ENCODE measurements around the gene TNFRSF1A.

TNFRSF1A gene

DNA sequence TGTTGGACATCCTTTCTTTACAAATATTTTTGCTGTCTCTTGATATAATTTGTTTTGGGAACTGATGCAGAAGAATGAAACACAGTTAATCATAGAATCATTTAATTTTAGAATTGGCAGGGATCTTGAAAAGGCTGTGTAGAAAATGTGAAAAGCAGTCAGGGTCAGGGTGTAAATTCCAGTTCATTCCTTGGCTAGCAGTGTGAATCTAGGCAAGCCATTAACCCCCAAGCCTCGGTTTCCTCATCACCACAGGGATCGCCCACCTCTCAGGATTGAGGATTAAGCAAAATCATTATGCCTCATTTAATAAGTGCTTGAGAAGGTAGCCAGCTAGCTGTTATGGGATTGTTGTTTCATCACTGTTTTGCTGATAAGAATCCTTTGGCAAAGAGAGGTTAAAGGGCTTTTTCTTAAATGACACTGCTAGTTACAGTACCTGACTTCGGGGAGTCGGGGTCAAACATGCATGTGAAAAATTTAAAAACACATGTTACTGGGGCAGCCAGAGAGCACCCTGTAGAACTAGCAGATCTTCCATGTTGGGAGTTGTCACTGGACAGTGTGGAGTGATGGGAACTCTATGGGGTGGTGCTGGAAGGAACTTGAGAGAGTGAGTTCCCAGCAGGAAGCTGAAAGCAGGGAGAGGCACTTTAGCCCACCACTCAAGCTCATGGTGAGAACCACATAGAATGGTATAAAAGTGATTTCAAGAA, 10.7 kb downstream of the TNFRSF1A start:
- H3K36me3 ChIP-seq = peaks cover 85% of the 10 kb centered on the region
- H3K27ac ChIP-seq = no peak overlapping the region
- H3K4me3 ChIP-seq = no peak overlapping the region
- no peaks in the 10 kb centered on the region for H3K27me3 ChIP-seq
- H3K9ac ChIP-seq = no peak overlapping the region
- peaks cover 100% of the 10 kb centered on the region for H4K20me1 ChIP-seq
- H3K9me3 ChIP-seq = no peaks in the 10 kb centered on the region
- no peak for TF ChIP-seq Cebpa-rat (IDR thresholded peaks at IDR 0.05)
- H3K4me1 ChIP-seq = peaks cover 100% of the 10 kb centered on the region
- peak overlapping the region; percentile 70 for H3K4me2 ChIP-seq

DNA sequence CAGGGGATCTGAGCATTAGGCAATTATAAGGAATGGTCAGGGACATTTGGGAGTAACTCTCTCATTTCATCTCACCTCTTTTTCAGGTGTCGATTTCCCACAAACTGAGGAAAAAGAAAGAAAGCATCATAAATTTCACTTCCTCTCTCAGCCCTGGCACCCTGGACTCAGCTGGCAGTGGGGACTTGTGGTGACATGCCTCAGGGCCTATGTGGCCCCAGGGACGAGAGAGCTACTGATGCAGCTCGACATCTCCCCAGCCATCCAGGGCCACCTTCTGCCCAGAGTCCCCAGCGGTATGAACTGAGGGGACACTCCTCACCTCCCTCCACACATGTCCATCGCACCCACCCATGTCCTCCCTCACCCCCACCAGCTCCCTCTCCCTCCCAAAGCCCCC, 11.7 kb downstream of the TNFRSF1A start:
- H3K27ac ChIP-seq = no peak overlapping the region
- no peaks in the 10 kb centered on the region for H3K27me3 ChIP-seq
- H3K4me2 ChIP-seq = peak overlapping the region; percentile 70
- peaks cover 94% of the 10 kb centered on the region for H4K20me1 ChIP-seq
- peaks cover 100% of the 10 kb centered on the region for H3K4me1 ChIP-seq
- no peaks in the 10 kb centered on the region for H3K9me3 ChIP-seq
- TF ChIP-seq Cebpa-rat (IDR thresholded peaks at IDR 0.05) = no peak
- H3K4me3 ChIP-seq = peak overlapping the region; percentile 8; the same call in 1 of the 2 replicates
- peaks cover 82% of the 10 kb centered on the region for H3K36me3 ChIP-seq
- H3K9ac ChIP-seq = no peak overlapping the region

DNA sequence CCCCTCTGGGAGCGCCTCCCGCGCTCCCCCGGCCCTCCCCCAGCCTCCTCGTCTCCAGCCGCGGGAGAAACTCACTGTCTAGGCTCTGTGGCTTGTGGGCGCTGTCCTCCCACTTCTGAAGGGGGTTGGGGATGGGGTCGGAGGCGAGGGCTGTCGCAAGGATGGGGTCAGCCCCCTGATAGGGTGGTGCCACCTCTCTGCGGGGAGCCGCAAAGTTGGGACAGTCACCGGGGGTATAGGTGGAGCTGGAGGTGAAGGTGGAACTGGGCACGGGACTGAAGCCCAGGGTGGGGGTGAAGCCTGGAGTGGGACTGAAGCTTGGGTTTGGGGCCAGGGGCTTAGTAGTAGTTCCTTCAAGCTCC, 12.2 kb downstream of the TNFRSF1A start:
- Histone ChIP-seq H3K27me3 (no peaks in the 10 kb centered on the region), H3K36me3 (peaks cover 77% of the 10 kb centered on the region), H3K4me3 (peak overlapping the region; percentile 8), H3K4me2 (peak overlapping the region; percentile 70), H3K27ac (0 out of 2 replicates have a peak overlapping the region, but pooled peaks have one; percentile 19), H4K20me1 (peaks cover 89% of the 10 kb centered on the region), H3K4me1 (peaks cover 100% of the 10 kb centered on the region), H3K9me3 (no peaks in the 10 kb centered on the region), H3K9ac (no peak overlapping the region)
- TF ChIP-seq Cebpa-rat (IDR thresholded peaks at IDR 0.05) = no peak

DNA sequence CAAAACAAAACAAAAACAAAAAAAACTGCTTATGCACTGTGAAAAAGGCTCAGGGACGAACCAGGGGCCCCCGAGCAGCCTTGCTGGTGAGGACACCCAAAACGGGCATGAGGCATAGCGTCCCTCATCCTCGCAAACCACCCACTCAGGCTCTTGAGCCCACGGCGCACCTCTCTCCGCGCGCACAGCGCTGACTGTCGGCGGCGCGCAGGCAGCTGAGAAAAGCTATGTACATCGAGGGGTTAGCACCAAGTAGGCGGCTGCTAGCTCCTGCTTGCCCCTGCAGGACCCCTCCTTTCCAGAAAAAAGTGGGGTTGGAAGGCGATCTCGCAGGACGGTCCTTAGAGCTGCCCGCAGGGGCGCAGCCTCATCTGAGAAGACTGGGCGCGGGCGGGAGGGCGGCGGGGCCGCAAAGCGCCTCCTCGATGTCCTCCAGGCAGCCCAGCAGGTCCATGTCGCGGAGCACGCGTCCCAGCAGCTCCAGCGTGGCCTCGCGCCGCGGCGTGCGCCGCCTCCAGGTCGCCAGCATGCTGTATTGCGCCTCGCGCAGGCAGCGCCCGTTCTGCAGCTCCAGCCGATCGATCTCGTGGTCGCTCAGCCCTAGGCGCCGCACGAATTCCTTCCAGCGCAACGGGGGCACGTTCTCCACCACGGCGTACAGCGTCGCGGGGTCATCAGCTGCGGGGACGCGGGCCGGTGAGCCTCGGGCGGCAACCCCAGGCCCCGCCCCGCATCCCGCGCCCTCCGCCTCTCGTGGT, 12.8 kb downstream of the TNFRSF1A start:
- Histone ChIP-seq H3K4me3 (peak overlapping the region; percentile 8; the same call in 1 of the 2 replicates), H3K36me3 (peaks cover 71% of the 10 kb centered on the region), H4K20me1 (peaks cover 83% of the 10 kb centered on the region), H3K4me1 (peaks cover 100% of the 10 kb centered on the region), H3K27me3 (no peaks in the 10 kb centered on the region), H3K9ac (no peak overlapping the region), H3K4me2 (peak overlapping the region; percentile 70), H3K9me3 (no peaks in the 10 kb centered on the region), H3K27ac (0 out of 2 replicates have a peak overlapping the region, but pooled peaks have one; percentile 19)
- no peak for TF ChIP-seq Cebpa-rat (IDR thresholded peaks at IDR 0.05)

DNA sequence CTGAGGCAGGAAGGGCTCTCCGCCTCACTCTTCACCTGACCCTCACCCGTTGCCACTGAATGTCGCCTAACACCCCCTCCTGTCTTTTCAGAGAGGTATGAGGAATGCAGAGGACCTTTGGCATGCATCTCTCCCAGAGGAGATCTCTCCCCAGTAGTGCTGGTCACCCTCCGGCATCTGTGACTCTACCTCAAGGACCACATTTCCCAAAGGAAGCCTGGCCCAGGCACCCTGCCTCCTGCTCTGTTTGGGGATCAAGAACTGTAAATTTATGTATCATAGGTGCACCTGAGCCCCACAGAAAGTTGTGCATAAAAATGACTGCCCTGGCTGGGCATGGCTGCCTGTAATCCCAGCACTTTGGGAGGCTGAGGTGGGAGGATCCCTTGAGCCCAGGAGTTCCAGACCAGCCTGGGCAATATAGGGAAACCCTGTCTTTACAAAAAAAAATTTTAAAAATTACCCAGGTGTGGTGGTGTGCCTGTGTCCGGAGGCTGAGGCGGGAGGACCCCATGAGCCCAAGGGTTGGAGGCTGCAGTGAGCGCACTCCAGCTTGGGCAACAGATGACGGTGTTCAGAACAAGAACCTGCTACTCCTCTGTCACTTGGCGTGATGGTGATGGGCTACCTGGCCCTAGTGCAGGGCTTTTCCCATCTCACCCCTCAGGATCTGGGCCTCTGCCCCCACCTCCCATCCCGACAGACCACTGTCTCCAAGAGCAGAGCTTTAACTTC, 13.7 kb downstream of the TNFRSF1A start:
- Histone ChIP-seq H3K36me3 (peaks cover 62% of the 10 kb centered on the region), H3K27me3 (no peaks in the 10 kb centered on the region), H3K9ac (no peak overlapping the region), H3K9me3 (no peaks in the 10 kb centered on the region), H3K27ac (no peak overlapping the region), H3K4me2 (peak overlapping the region; percentile 70), H3K4me1 (peaks cover 99% of the 10 kb centered on the region), H4K20me1 (peaks cover 74% of the 10 kb centered on the region), H3K4me3 (no peak overlapping the region)
- no peak for TF ChIP-seq Cebpa-rat (IDR thresholded peaks at IDR 0.05)

DNA sequence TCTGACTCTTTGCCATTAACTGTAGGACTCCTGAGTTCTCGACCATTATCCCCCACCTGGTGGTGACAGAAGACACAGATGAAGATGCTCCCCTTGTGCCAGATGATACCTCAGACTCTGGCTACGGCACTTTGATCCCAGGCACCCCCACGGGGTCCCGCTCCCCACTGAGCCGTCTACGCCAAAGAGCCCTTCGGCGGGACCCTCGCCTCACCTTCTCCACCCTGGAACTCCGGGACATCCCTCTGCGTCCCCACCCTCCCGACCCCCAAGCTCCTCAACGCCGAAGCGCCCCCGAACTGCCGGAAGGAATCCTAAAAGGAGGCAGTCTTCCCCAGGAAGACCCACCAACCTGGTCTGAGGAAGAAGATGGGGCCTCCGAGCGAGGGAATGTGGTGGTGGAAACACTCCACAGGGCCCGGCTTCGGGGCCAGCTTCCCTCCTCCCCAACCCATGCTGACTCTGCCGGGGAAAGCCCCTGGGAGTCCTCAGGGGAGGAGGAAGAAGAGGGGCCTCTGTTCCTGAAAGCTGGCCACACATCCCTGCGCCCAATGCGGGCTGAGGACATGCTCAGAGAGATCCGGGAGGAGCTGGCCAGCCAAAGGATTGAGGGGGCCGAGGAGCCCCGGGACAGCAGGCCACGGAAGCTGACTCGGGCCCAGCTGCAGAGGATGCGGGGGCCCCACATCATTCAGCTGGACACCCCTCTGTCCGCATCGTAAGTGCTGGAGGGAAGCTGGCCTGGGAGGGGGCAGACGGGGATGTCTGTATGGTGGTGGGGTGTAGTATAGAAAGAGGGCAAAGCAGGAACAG, 14.4 kb downstream of the TNFRSF1A start:
- Histone ChIP-seq H3K4me1 (peaks cover 99% of the 10 kb centered on the region), H3K36me3 (peaks cover 55% of the 10 kb centered on the region), H3K4me3 (no peak overlapping the region), H3K9ac (no peak overlapping the region), H3K9me3 (no peaks in the 10 kb centered on the region), H4K20me1 (peaks cover 66% of the 10 kb centered on the region), H3K27ac (no peak overlapping the region), H3K27me3 (no peaks in the 10 kb centered on the region), H3K4me2 (peak overlapping the region; percentile 70)
- no peak for TF ChIP-seq Cebpa-rat (IDR thresholded peaks at IDR 0.05)

DNA sequence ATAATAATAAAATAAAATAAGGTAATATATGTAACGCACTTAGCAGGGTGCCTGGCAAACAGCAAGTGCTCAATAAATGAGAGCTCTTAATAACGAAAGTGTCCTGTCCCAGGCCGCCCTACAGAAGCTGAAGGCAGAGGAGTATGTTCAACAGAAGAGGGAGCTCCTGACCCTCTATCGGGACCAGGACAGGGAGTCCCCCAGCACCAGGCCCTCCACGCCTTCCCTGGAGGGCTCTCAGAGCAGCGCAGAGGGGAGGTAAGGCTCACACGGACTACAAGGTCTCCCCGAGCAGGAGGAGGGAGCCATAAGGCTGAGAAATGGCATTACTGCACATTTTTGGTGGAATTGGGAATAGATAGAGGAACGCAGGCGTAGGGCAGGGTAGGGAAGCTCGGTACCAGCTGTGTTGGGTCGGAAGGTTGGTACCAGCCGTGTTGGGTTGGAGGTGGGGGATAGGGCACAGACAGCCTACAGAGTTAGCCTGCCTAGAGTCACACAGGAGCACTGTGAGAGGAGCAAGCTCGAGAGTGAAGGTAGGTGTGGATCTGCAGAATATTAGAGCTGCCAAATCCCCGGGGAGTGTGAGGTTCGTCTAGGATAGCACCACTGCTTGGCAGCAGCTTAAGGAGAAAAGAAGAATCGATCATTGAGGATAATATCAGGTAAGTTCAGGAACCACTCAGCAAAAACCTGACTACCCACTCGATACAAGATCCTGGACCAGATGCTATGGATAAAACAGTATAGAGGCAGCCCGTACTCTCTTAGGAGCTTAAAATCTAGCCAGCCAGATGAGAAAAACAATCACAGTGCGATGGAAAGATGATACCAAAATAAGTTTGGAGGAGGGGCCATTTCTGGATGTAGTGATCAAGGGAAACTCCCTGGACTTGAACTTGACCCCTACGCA, 15.3 kb downstream of the TNFRSF1A start:
- Histone ChIP-seq H3K27ac (no peak overlapping the region), H3K36me3 (peaks cover 46% of the 10 kb centered on the region), H3K4me2 (peak overlapping the region; percentile 70), H4K20me1 (peaks cover 57% of the 10 kb centered on the region), H3K4me3 (no peak overlapping the region), H3K27me3 (no peaks in the 10 kb centered on the region), H3K9ac (no peak overlapping the region), H3K9me3 (no peaks in the 10 kb centered on the region), H3K4me1 (peaks cover 98% of the 10 kb centered on the region)
- TF ChIP-seq Cebpa-rat (IDR thresholded peaks at IDR 0.05) = no peak

DNA sequence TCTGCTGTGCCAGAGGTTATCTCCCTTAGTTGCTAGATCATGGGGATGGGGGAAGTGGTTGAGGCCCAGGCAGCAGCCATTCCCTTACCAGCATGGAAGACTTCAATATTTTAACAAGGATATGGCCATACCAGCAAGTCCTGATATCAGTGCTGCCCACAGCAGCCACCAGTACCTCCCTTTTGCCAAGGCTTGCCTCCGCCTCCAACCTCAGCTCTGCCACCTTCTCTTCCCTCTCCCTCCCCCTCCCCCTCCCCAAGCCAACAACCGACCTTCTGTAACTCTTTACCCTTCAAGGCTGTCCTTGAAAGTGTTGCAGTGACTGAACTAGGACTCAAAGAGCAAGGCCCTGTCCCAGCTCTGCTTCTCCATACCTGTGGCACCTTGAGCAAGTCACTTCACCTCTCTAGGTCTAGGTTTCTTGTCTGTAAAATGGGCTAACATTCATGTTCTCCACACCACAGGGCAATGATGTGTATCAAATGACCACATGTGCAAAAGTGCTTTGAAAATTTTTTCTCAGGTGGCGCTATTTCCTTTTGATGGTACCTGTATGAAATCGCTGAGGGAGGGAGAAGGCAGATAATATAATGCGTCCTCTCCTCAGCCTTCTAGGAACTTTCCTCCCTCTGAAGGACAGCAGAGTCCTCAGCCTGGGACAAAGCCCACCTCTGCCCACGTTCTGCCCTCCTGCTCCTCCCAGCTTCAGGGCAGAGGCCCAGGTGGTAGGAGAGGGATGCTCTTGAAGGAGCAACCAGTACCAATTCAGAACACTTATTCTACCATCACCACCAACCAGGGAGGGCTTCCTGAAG, 16.7 kb downstream of the TNFRSF1A start:
- Histone ChIP-seq H3K4me2 (peak overlapping the region; percentile 85), H3K4me1 (peaks cover 84% of the 10 kb centered on the region), H3K27me3 (no peaks in the 10 kb centered on the region), H3K4me3 (no peak overlapping the region), H3K27ac (no peak overlapping the region), H3K36me3 (peaks cover 32% of the 10 kb centered on the region), H3K9me3 (no peaks in the 10 kb centered on the region), H4K20me1 (peaks cover 43% of the 10 kb centered on the region), H3K9ac (no peak overlapping the region)
- TF ChIP-seq Cebpa-rat (IDR thresholded peaks at IDR 0.05) = no peak
